Large intestine (tissue), 3 donors: ENCODE measurements around the gene COL9A3. TPM values are rescaled to one million over a fixed set of nuclear protein-coding genes. Genes with fewer than 3 reads are reported as not detected.
A peak's percentile ranks its signal among the peaks of the same experiment; 100 is the strongest.

Source experiments
- DNase-seq, 2 donors: peaks; one replicate each; pipeline versions ENCODE4 v3.0.0 to v3.0.0-alpha.2; 2013
- H3K27ac ChIP-seq: one replicate; pipeline ENCODE4 v1.5.1; 2013; ENCODE audit warnings: low read length
- H3K27me3 ChIP-seq: 2 replicates; pipeline ENCODE4 v1.6.1; 2013; ENCODE audit warnings: low read length; ENCODE audit not compliant: control insufficient read depth, insufficient read depth
- H3K36me3 ChIP-seq: 2 replicates; pipeline ENCODE4 v1.6.1; 2013; ENCODE audit warnings: low read length; ENCODE audit not compliant: control insufficient read depth, insufficient read depth
- H3K4me1 ChIP-seq: one replicate; pipeline ENCODE4 v1.6.1; 2013; ENCODE audit warnings: low read length; ENCODE audit not compliant: control insufficient read depth, insufficient read depth
- H3K4me3 ChIP-seq: one replicate; pipeline ENCODE4 v1.5.1; 2013; ENCODE audit warnings: low read length
- H3K9me3 ChIP-seq: one replicate; pipeline ENCODE4 v1.6.1; 2013; ENCODE audit warnings: mild to moderate bottlenecking, low read depth, low read length, moderate library complexity; ENCODE audit not compliant: control insufficient read depth
- WGBS: methylation state at CpG from one replicate; pipeline ENCODE4 v1.1.5; 2013; ENCODE audit warnings: low lambda C conversion rate; ENCODE audit not compliant: insufficient coverage; 5-methylcytosine and 5-hydroxymethylcytosine counted together
- polyA plus RNA-seq: library from polyadenylated mRNA; unstranded; fragments of 120-200 nt; gene quantifications from one replicate; pipeline ENCODE4 v1.2.1, GENCODE V29; 2013

COL9A3 gene
- polyA plus RNA-seq, 1 donor, result 14.1 TPM

DNA sequence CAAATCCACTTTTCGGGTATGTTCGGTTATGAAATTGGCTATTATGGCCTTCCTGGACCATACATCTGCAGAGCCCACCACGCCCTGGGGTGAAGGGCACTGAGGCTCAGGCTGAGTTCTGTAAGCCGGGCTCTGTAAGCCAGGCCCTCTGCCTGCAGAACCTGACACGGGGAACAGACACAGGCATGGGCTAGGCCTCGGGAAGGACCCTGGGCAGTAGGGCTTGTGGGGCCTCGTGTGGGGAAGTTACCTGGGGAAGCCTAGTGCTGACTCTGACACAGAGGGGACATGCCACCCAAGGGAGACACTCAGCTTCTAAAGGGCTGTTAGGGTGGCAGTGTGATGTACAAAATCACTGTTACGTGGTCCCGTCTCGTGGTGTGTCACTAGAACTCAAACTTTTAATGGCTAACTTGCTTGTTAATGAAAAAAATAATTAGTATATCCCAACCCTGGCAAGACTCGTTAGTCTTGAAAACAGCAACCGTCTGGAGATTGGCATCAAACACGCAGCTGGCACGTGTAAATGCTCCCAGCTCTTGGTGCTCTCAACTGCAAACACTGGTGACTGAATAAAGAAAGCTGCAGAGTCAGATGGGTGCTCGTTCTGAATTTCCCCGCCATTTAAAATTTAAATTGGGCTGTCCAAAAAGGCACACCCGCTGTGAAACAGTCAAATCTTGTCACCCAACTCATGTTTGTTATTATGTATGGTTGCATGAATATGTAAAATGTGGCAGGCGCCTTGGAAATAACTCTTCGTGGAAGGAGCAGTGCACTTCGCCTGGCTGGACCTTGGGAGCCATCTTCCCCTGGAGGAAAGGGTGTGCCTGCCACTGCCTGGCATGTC, 68.4 kb downstream of the COL9A3 start:
- WGBS, result no CpG with 5 or more reads among the region's 20 CpGs
- no peak for DNase-seq
- no peak overlapping the region for H3K27ac ChIP-seq
- H3K4me1 ChIP-seq, result no peaks in the 10 kb centered on the region
- H3K4me3 ChIP-seq, result no peak overlapping the region
- H3K9me3 ChIP-seq, result no peaks in the 10 kb centered on the region
- peaks cover 59% of the 10 kb centered on the region for H3K36me3 ChIP-seq
- H3K27me3 ChIP-seq, result no peaks in the 10 kb centered on the region

- Histone ChIP-seq H3K36me3 (peaks cover 60% of the 10 kb centered on the region), H3K27ac (no peak overlapping the region), H3K9me3 (no peaks in the 10 kb centered on the region), H3K4me1 (no peaks in the 10 kb centered on the region), H3K4me3 (no peak overlapping the region), H3K27me3 (no peaks in the 10 kb centered on the region)
- no CpG with 5 or more reads among the region's 23 CpGs for whole genome bisulfite sequencing
- no peak for DNase-seq
Measured at GRCh38 chr20:62885896-62886708, 69.3 kb downstream of the COL9A3 start.

DNA sequence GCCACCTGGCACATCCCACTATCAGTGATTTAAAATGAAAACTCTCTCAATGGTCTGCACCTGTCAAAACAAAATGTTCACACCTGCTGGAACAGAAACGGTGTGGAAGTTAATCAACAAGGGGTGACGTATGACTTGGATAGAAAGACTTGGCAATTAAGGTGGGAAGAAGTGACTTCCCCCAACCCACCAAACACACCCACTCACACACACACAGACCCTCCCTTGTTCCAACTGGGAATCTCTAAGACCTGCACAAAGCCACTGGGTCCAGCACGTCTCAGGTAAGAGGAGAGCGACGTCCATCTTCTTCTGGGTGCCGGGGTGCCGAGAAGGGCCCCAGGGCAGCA, 69.8 kb downstream of the COL9A3 start:
- Histone ChIP-seq H3K36me3 (peaks cover 60% of the 10 kb centered on the region), H3K9me3 (no peaks in the 10 kb centered on the region), H3K27me3 (no peaks in the 10 kb centered on the region), H3K4me3 (no peak overlapping the region), H3K4me1 (no peaks in the 10 kb centered on the region), H3K27ac (no peak overlapping the region)
- no peak for DNase-seq
- no CpG with 5 or more reads among the region's 7 CpGs for WGBS

DNA sequence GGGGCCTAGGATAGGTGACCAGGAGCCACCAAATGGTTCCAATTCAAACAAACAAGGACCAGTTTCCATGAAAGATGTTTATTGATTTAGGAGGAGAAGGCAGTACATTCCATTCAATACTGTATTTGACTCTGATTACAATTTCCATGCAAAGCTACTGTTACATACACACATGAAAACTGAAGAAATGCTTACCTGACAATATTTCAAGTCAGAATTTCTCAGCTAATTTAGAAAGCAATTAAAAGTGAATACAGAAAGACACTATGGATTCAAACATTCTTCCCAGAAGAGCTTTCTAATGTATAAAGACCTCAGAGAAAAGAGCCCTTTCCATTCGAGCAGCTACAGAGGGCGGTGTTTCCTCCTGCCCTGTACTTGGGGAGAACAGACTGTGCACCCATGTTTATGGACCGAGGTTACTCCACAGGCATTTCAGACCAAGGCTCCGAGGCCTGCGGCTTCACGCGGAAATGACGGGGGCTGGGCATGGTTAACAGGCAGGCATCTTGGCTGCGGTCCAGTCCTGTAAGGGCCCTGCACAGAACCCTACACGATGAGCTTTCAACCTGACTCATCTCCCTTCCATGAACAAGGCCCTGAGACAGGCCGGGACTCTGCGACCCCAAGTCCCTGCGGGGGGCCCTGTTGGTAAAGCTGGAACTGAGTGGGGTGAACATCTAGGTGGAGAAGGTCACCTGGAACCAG, 70.5 kb downstream of the COL9A3 start:
- WGBS, result no CpG with 5 or more reads among the region's 13 CpGs

DNA sequence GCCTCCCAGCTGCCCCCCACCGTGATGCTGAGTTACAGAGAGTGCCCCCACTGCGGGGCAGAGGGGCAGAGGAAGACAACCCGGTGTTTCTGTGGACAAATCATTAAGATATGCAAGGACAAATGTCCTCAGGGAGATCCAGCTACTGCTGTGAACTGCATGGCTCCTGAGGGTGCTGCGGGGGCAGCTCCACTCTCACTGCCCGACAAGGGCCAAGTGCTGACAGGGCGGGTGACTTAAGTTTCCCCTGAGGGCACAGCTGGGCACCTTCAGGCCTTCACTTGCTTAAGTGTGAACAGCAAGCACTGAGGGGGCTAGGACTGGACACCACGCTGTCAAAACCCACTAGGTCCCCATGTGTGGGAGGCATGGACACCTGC, 71.0 kb downstream of the COL9A3 start:
- no CpG with 5 or more reads among the region's 7 CpGs for WGBS
- no peaks in the 10 kb centered on the region for H3K27me3 ChIP-seq
- no peak overlapping the region for H3K27ac ChIP-seq
- H3K9me3 ChIP-seq, result no peaks in the 10 kb centered on the region
- H3K4me3 ChIP-seq, result no peak overlapping the region
- no peaks in the 10 kb centered on the region for H3K4me1 ChIP-seq
- no peak for DNase-seq
- H3K36me3 ChIP-seq, result peaks cover 68% of the 10 kb centered on the region

More for the DNA sequence above, 70.5 kb downstream of the COL9A3 start:
- no peaks in the 10 kb centered on the region for H3K4me1 ChIP-seq
- H3K4me3 ChIP-seq, result no peak overlapping the region
- H3K27me3 ChIP-seq, result no peaks in the 10 kb centered on the region
- DNase-seq, result peak in 1 of 2 donors; percentile 24
- H3K36me3 ChIP-seq, result peaks cover 62% of the 10 kb centered on the region
- H3K27ac ChIP-seq, result no peak overlapping the region
- H3K9me3 ChIP-seq, result no peaks in the 10 kb centered on the region

GRCh38 chr20:62888406-62888805, 71.6 kb downstream of the COL9A3 start:
- Histone ChIP-seq H3K4me3 (no peak overlapping the region), H3K27ac (no peak overlapping the region), H3K4me1 (no peaks in the 10 kb centered on the region), H3K27me3 (no peaks in the 10 kb centered on the region), H3K9me3 (no peaks in the 10 kb centered on the region), H3K36me3 (peaks cover 73% of the 10 kb centered on the region)
- WGBS, result no CpG with 5 or more reads among the region's 16 CpGs
- no peak for DNase-seq

DNA sequence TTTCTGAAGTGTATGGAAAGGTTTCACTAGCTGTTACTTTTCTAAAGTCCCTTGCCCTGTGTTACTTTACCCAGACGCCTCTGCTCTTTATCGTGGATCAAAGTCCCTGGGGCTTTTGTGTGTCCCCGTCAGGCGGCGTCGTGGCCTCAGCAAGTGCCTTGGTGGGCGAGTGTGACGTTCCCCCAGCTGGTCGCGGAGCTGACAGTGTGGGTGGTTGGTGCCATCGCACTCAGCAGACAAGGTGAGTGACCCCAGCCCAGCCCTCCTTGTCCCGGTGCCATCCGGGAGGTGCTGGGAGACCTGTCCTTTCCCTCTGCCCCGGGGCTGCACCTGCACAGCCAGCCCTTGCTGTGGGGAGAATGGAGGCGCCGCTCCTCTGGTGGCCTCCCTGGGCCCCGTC, 72.1 kb downstream of the COL9A3 start:
- no peak overlapping the region for H3K27ac ChIP-seq
- no peaks in the 10 kb centered on the region for H3K27me3 ChIP-seq
- no peak overlapping the region for H3K4me3 ChIP-seq
- peaks cover 78% of the 10 kb centered on the region for H3K36me3 ChIP-seq
- DNase-seq, result no peak
- H3K4me1 ChIP-seq, result no peaks in the 10 kb centered on the region
- H3K9me3 ChIP-seq, result no peaks in the 10 kb centered on the region
- WGBS, result no CpG with 5 or more reads among the region's 17 CpGs

- no peak overlapping the region for H3K27ac ChIP-seq
- peaks cover 83% of the 10 kb centered on the region for H3K36me3 ChIP-seq
- no peak overlapping the region for H3K4me3 ChIP-seq
- no peaks in the 10 kb centered on the region for H3K9me3 ChIP-seq
- no CpG with 5 or more reads among the region's 8 CpGs for WGBS
- DNase-seq, result no peak
- no peaks in the 10 kb centered on the region for H3K4me1 ChIP-seq
- H3K27me3 ChIP-seq, result no peaks in the 10 kb centered on the region
Measured at GRCh38 chr20:62889411-62889810, 72.6 kb downstream of the COL9A3 start.

- Histone ChIP-seq H3K27me3 (no peaks in the 10 kb centered on the region), H3K9me3 (no peaks in the 10 kb centered on the region), H3K4me1 (no peaks in the 10 kb centered on the region), H3K36me3 (peaks cover 88% of the 10 kb centered on the region), H3K27ac (no peak overlapping the region), H3K4me3 (no peak overlapping the region)
- no peak for DNase-seq
- no CpG with 5 or more reads among the region's 9 CpGs for WGBS
Measured at GRCh38 chr20:62889871-62890270, 73.0 kb downstream of the COL9A3 start.

- Histone ChIP-seq H3K36me3 (peaks cover 93% of the 10 kb centered on the region), H3K9me3 (no peaks in the 10 kb centered on the region), H3K4me3 (no peak overlapping the region), H3K4me1 (no peaks in the 10 kb centered on the region), H3K27ac (no peak overlapping the region), H3K27me3 (no peaks in the 10 kb centered on the region)
- DNase-seq, result no peak
- WGBS, result no CpG with 5 or more reads among the region's 7 CpGs
Measured at GRCh38 chr20:62890444-62890843, 73.6 kb downstream of the COL9A3 start.
